SK-N-SH treated with all-trans-retinoic acid at 6 μM for 48 hours (cell line): ENCODE data around the gene R3HDM4.

ENCODE experiments used
- ATAC-seq: fragments of 200-7000 bp; cut with Tn5 transposase; 3 replicates; pipeline ENCODE4 v1.9.1; 2020; ENCODE audit warnings: mild to moderate bottlenecking, moderate library complexity
- ARNTL ChIP-seq: fragments of 450-650 bp; formaldehyde crosslinking; IDR thresholded peaks from 2 replicates; pipeline ENCODE4 v1.5.0; 2020; ENCODE audit warnings: low read depth, mild to moderate bottlenecking, moderate library complexity, borderline replicate concordance
- BACH2 ChIP-seq: fragments of 250-450 bp; sonication (Bioruptor Pico); IDR thresholded peaks from 2 replicates; pipeline ENCODE4 v1.9.0; 2021; ENCODE audit warnings: mild to moderate bottlenecking, borderline replicate concordance
- CSDC2 ChIP-seq: fragments of 250-450 bp; sonication (Bioruptor Pico); IDR thresholded peaks from 2 replicates; pipeline ENCODE4 v1.5.0; 2020; ENCODE audit warnings: mild to moderate bottlenecking, moderate library complexity
- ESRRG ChIP-seq: fragments of 250-450 bp; sonication (Bioruptor Pico); IDR thresholded peaks from 2 replicates; pipeline ENCODE4 v1.6.1; 2021; ENCODE audit warnings: mild to moderate bottlenecking
- GLIS3 ChIP-seq: fragments of 250-450 bp; sonication (Bioruptor Pico); IDR thresholded peaks from 2 replicates; pipeline ENCODE4 v1.5.0; 2020; ENCODE audit warnings: mild to moderate bottlenecking, moderate library complexity
- ISL1 ChIP-seq: fragments of 250-450 bp; sonication (Bioruptor Pico); IDR thresholded peaks from 2 replicates; pipeline ENCODE4 v2.1.2; 2022; ENCODE audit warnings: mild to moderate bottlenecking, moderate library complexity
- OSR1 ChIP-seq: fragments of 250-450 bp; sonication (Bioruptor Pico); IDR thresholded peaks from 2 replicates; pipeline ENCODE4 v1.8.0; 2022; ENCODE audit warnings: moderate library complexity, mild to moderate bottlenecking, inconsistent platforms
- PATZ1 ChIP-seq: fragments of 250-450 bp; sonication (Bioruptor Pico); IDR thresholded peaks from 2 replicates; pipeline ENCODE4 v1.8.0; 2020; ENCODE audit warnings: mild to moderate bottlenecking, moderate library complexity, borderline replicate concordance
- RARB ChIP-seq: fragments of 250-450 bp; sonication (Bioruptor Pico); IDR thresholded peaks from 2 replicates; pipeline ENCODE4 v1.8.0; 2021; ENCODE audit warnings: mild to moderate bottlenecking, moderate library complexity
- SNAI2 ChIP-seq: fragments of 250-450 bp; sonication (Bioruptor Pico); IDR thresholded peaks from 2 replicates; pipeline ENCODE4 v1.5.0; 2020; ENCODE audit warnings: mild to moderate bottlenecking, moderate library complexity
- TCF4 ChIP-seq: fragments of 250-450 bp; sonication (Bioruptor Pico); IDR thresholded peaks from 2 replicates; pipeline ENCODE4 v1.8.0; 2021; ENCODE audit warnings: mild to moderate bottlenecking, moderate library complexity, borderline replicate concordance
- TOX ChIP-seq: fragments of 250-450 bp; sonication (Bioruptor Pico); IDR thresholded peaks from 2 replicates; pipeline ENCODE4 v1.8.0; 2021; ENCODE audit warnings: mild to moderate bottlenecking, moderate library complexity, borderline replicate concordance
- TSHZ2 ChIP-seq: fragments of 250-450 bp; sonication (Bioruptor Pico); IDR thresholded peaks from 2 replicates; pipeline ENCODE4 v1.5.0; 2020; ENCODE audit warnings: mild to moderate bottlenecking, moderate library complexity
- ZC3H10 ChIP-seq: fragments of 250-450 bp; sonication (Bioruptor Pico); IDR thresholded peaks from 2 replicates; pipeline ENCODE4 v1.5.1; 2021; ENCODE audit warnings: mild to moderate bottlenecking, moderate library complexity
- ZFP3 ChIP-seq: fragments of 250-450 bp; sonication (Bioruptor Pico); IDR thresholded peaks from 2 replicates; pipeline ENCODE4 v1.5.0; 2020; ENCODE audit warnings: mild to moderate bottlenecking, moderate library complexity
- ZFP30 ChIP-seq: fragments of 450-650 bp; formaldehyde crosslinking; IDR thresholded peaks from 2 replicates; pipeline ENCODE4 v1.5.0; 2022; ENCODE audit warnings: mild to moderate bottlenecking, moderate library complexity
- ZNF565 ChIP-seq: fragments of 450-650 bp; formaldehyde crosslinking; conservative IDR thresholded peaks from 2 replicates; pipeline ENCODE4 v1.5.0; 2020; ENCODE audit warnings: low read depth, mild to moderate bottlenecking, moderate library complexity
- ZNF70 ChIP-seq: fragments of 450-650 bp; formaldehyde crosslinking; IDR thresholded peaks from 2 replicates; pipeline ENCODE4 v1.5.0; 2020; ENCODE audit warnings: mild to moderate bottlenecking, moderate library complexity
- ZNF8 ChIP-seq: fragments of 450-650 bp; formaldehyde crosslinking; IDR thresholded peaks from 2 replicates; pipeline ENCODE4 v1.5.0; 2020; ENCODE audit warnings: mild to moderate bottlenecking, moderate library complexity
- TF ChIP-seq, protein P1 (sequence below): fragments of 250-450 bp; sonication (Bioruptor Pico); IDR thresholded peaks from 2 replicates; pipeline ENCODE4 v1.5.1; 2020; ENCODE audit warnings: low read depth, mild to moderate bottlenecking, moderate library complexity
- TF ChIP-seq, protein P2 (sequence below): fragments of 250-450 bp; sonication (Bioruptor Pico); IDR thresholded peaks from 2 replicates; pipeline ENCODE4 v1.5.1; 2021; ENCODE audit warnings: mild to moderate bottlenecking, moderate library complexity

R3HDM4 gene

DNA sequence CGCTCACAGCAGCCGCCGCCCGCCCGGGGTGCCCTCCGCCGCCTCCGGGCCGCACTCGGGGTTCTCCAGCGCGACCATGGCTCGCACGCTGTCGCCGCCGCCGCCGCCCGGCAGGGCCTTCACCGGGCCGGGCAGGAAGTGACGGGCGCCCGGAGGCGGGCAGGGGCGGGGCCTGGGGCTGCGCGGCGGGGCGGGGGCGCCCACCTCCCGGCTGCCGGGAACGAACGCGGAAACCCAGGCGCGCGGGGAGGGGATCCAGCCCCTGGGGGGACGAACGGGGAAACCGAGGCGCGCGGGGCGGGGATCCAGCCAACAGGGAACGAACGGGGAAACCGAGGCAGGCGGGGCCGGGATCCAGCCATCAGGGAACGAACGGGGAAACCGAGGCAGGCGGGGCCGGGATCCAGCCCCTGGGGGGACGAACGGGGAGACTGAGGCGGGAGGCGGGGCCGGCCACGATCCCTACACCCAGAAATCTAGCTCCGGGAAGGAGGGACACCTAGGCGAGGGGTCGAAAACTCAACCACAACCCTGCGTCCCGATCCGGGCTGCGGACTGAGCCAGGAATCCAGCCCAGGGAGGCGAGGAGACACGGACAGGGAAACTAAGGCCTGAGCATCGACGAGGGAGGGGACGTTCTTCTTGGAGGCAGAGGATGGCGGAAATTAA lies at the start of gene R3HDM4:
Gene R3HDM4 (minus strand): TSS at position 140 of the 669 bp plus-strand sequence. CDS start 62 bp downstream, at position 78.
- ATAC-seq, result peak; percentile 84
- 0 out of 2 replicates have a peak, but pooled peaks have one; percentile 62 for TF ChIP-seq CSDC2
- peak; percentile 62; the same call in 1 of the 2 replicates for TF ChIP-seq ZNF70
- no peak for TF ChIP-seq ZFP3 (CRISPR knock-in tag)
- TF ChIP-seq, protein P1, sequence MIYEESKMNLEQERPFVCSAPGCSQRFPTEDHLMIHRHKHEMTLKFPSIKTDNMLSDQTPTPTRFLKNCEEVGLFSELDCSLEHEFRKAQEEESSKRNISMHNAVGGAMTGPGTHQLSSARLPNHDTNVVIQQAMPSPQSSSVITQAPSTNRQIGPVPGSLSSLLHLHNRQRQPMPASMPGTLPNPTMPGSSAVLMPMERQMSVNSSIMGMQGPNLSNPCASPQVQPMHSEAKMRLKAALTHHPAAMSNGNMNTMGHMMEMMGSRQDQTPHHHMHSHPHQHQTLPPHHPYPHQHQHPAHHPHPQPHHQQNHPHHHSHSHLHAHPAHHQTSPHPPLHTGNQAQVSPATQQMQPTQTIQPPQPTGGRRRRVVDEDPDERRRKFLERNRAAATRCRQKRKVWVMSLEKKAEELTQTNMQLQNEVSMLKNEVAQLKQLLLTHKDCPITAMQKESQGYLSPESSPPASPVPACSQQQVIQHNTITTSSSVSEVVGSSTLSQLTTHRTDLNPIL (CRISPR knock-in tag), result no peak

GRCh38 chr19:961866-962620 lies 49.0 kb upstream of the R3HDM4 start:
- ATAC-seq, result no peak
- TF ChIP-seq, protein P2, sequence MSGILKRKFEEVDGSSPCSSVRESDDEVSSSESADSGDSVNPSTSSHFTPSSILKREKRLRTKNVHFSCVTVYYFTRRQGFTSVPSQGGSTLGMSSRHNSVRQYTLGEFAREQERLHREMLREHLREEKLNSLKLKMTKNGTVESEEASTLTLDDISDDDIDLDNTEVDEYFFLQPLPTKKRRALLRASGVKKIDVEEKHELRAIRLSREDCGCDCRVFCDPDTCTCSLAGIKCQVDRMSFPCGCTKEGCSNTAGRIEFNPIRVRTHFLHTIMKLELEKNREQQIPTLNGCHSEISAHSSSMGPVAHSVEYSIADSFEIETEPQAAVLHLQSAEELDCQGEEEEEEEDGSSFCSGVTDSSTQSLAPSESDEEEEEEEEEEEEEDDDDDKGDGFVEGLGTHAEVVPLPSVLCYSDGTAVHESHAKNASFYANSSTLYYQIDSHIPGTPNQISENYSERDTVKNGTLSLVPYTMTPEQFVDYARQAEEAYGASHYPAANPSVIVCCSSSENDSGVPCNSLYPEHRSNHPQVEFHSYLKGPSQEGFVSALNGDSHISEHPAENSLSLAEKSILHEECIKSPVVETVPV, result no peak
- TF ChIP-seq ZFP3 (CRISPR knock-in tag), result peak; percentile 98
- TF ChIP-seq, all 23 proteins: peak for 1

DNA sequence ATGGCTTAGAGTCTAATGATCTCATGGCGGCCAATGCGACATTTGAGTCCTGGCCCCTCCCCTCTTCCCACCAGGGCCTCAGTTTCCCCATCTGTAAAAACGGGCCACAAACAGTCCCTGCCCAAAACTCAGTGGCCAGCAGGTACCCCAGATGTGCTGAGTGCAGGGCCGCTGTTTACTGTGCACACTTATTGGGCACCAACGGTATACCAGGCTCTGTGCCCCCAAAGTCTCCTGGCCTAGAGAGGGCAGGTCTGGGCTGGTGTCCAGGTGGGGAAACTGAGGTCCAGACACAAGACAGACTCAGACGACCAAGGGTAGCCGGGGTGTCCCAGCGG lies 47.6 kb upstream of the R3HDM4 start:
- TF ChIP-seq, protein P1 (CRISPR knock-in tag), result no peak
- TF ChIP-seq ZNF70, result no peak
- no peak for TF ChIP-seq BACH2 (CRISPR knock-in tag)
- TF ChIP-seq ISL1 (CRISPR knock-in tag), result no peak
- no peak for TF ChIP-seq ARNTL
- no peak for TF ChIP-seq GLIS3 (CRISPR knock-in tag)
- no peak for TF ChIP-seq ESRRG (CRISPR knock-in tag)
- no peak for TF ChIP-seq SNAI2 (CRISPR knock-in tag)
- no peak for TF ChIP-seq CSDC2
- TF ChIP-seq, protein P2, result no peak
- TF ChIP-seq ZC3H10, result no peak
- no peak for TF ChIP-seq TOX (CRISPR knock-in tag)
- TF ChIP-seq ZFP3 (CRISPR knock-in tag), result no peak
- TF ChIP-seq OSR1, result no peak
- no peak for TF ChIP-seq ZNF565 (CRISPR knock-in tag)
- ATAC-seq, result no peak

GRCh38 chr19:960020-960419 lies 47.0 kb upstream of the R3HDM4 start:
- TF ChIP-seq ZC3H10, result no peak
- TF ChIP-seq ZFP30, result no peak
- TF ChIP-seq CSDC2, result no peak
- no peak for TF ChIP-seq TSHZ2
- TF ChIP-seq, protein P2, result no peak
- TF ChIP-seq ZNF8, result no peak
- TF ChIP-seq ZFP3 (CRISPR knock-in tag), result no peak
- TF ChIP-seq ARNTL, result no peak
- TF ChIP-seq PATZ1 (CRISPR knock-in tag), result no peak
- TF ChIP-seq SNAI2 (CRISPR knock-in tag), result no peak
- no peak for TF ChIP-seq GLIS3 (CRISPR knock-in tag)
- no peak for TF ChIP-seq RARB (CRISPR knock-in tag)
- TF ChIP-seq ZNF70, result no peak
- TF ChIP-seq TCF4 (CRISPR knock-in tag), result no peak
- TF ChIP-seq, all 23 proteins: peak for 0
- no peak for ATAC-seq
